Jurkat, Clone E6-1 (cell line): Measurements from ENCODE around the gene C14orf93.
"Not testable (repeated sequence)": the region's sequence is repeated elsewhere in the genome, so short reads cannot be mapped to it uniquely, and the experiment has no call there.

Experiments
- DNase-seq: peaks from one replicate; pipeline ENCODE4 v3.0.0-alpha.2; 2011; ENCODE audit warnings: low read depth, low spot score
- H3K4me3 ChIP-seq: 2 replicates; pipeline ENCODE4 v1.5.1; 2011; ENCODE audit warnings: mild to moderate bottlenecking, low read length, control low read depth, moderate library complexity

C14orf93 gene

GRCh38 chr14:22951795-22952194, 58.1 kb downstream of the C14orf93 start:
- H3K4me3 ChIP-seq, DNase-seq: not testable (repeated sequence)

- H3K4me3 ChIP-seq, result no peak overlapping the region
- DNase-seq, result no peak
These were observed 64.3 kb downstream of the C14orf93 start for GRCh38 chr14:22945642-22946041.

DNA sequence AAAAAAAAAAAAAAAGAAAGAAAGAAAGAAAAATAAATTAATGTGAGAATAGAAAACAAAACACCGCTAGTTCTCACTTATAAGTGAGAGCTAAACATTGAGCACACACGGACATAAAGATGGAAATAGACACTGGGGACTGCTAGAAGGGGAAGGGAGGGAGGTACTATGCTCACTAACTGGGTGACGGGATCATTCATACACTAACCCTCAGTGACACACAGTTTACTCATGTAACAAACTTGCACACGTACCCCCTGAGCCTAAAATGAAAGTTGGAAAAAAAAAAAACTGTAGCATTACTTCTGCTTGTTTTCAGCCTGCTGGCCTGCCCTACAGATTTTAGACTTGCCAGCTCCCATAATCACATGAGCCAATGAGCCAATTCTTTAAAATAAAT, 70.3 kb downstream of the C14orf93 start:
- DNase-seq, result no peak
- no peak overlapping the region for H3K4me3 ChIP-seq
